ENCODE data around the gene NPAS2. TPM values are rescaled to one million over a fixed set of nuclear protein-coding genes. Genes with fewer than 3 reads are reported as not detected.
A peak's percentile ranks its signal among the peaks of the same experiment; 100 is the strongest.

The NPAS2 gene, protein sequence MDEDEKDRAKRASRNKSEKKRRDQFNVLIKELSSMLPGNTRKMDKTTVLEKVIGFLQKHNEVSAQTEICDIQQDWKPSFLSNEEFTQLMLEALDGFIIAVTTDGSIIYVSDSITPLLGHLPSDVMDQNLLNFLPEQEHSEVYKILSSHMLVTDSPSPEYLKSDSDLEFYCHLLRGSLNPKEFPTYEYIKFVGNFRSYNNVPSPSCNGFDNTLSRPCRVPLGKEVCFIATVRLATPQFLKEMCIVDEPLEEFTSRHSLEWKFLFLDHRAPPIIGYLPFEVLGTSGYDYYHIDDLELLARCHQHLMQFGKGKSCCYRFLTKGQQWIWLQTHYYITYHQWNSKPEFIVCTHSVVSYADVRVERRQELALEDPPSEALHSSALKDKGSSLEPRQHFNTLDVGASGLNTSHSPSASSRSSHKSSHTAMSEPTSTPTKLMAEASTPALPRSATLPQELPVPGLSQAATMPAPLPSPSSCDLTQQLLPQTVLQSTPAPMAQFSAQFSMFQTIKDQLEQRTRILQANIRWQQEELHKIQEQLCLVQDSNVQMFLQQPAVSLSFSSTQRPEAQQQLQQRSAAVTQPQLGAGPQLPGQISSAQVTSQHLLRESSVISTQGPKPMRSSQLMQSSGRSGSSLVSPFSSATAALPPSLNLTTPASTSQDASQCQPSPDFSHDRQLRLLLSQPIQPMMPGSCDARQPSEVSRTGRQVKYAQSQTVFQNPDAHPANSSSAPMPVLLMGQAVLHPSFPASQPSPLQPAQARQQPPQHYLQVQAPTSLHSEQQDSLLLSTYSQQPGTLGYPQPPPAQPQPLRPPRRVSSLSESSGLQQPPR
- total RNA-seq (1 to 10 TPM; 4.6 to 5.9 TPM), total RNA-seq (0.58 to 1.2 reads per million in 2 donors)

DNA sequence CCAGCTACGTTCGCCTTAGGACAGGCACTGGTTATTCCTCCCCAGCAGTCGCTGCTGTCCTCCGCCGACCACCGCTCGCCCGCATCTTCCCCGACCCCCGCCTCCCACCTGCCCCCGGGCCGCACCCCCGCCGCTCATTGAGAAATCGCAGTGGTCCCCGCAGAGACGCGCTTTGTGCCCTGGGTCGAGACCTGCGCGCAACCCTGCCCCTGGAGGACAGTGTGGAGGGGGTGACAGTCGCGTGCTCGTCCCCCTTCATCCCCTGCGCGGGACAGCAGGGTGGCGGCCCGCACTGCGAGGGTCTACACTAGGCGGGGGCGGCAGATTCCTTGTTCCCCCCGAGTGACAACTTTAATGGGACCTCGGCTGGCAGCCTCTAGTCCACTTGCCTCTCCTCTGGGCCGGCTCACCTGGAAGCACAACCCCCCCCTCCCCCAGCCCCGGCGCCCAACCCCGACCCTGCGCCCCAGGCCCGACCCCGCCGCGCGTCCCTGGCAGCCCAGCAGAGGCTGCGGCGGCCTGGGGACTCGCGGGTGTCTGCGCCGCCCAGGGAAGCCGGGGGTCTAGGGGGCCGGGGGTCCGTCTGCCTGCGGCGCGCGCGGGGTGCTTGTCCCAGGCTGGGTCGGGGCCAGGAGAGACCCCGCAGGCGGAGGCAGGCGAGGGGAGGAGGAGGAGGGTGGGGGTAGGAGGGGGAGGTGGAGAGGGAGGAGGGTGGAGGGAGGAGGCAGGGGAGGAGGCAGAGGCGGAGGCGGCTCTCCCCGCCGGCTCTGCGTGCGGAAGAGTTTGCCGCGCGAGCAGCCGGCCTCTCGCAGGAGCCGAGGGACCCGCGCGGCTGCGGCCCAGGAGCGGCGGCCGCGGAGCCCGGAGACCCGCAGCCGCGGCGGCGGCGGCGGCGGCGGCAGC, at the start of gene NPAS2:
Gene NPAS2 (plus strand): TSS at position 770 of the 903 bp plus-strand sequence. CDS start 84,616 bp downstream, outside the sequence.
- no peak within 1 kb of the TSS for H3K27ac Mint-ChIP-seq
- H3K4me1 Mint-ChIP-seq: peaks cover 14% of the 10 kb centered on the region
- no peaks in the 10 kb centered on the region for H3K9me3 ChIP-seq (ENCODE audit: control insufficient read depth, low read length, poor library complexity, severe bottlenecking)
- ATAC-seq (peak; percentile 63), DNase-seq (peak in 1 of 3 donors; percentile 7)
- peak within 1 kb of the TSS; percentile 91 for H3K4me3 Mint-ChIP-seq
- peaks cover 42% of the 10 kb centered on the region for H3K27me3 Mint-ChIP-seq
- H3K36me3 Mint-ChIP-seq (ENCODE audit: low read depth): no peaks in the 10 kb centered on the region

DNA sequence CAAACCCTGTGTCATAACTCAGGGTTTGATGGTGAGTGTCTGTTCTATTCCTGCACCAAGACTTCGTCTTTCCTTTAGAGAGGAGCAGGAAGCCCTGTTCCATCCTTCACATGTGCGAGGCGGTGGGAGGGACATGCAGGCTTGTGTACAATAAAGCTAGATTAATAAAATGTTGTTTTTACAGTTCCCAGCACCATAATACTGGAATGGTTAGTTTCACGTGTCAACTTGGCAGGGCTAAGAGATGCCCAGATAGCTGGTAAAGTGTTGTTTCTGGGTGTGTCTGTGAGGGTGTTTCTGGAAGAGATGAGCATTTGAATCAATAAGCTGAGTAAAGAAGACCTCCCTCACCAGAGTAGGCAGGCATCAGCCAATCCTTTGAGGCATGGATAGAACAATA, 48.8 kb upstream of the NPAS2 start:
- H3K9me3 ChIP-seq (ENCODE audit: control insufficient read depth, low read length, poor library complexity, severe bottlenecking): no peaks in the 10 kb centered on the region
- Mint-ChIP-seq H3K36me3 (ENCODE audit: low read depth) (no peaks in the 10 kb centered on the region), H3K27me3 (peaks cover 36% of the 10 kb centered on the region), H3K4me3 (no peak overlapping the region), H3K4me1 (no peaks in the 10 kb centered on the region), H3K27ac (no peak overlapping the region)
- ATAC-seq (no peak), DNase-seq (no peak)

- Mint-ChIP-seq H3K36me3 (ENCODE audit: low read depth) (no peaks in the 10 kb centered on the region), H3K4me3 (no peak overlapping the region), H3K4me1 (no peaks in the 10 kb centered on the region), H3K27me3 (peaks cover 19% of the 10 kb centered on the region), H3K27ac (no peak overlapping the region)
- DNase-seq: no peak
- no peaks in the 10 kb centered on the region for H3K9me3 ChIP-seq (ENCODE audit: control insufficient read depth, low read length, poor library complexity, severe bottlenecking)
- ATAC-seq: no peak
Measured at GRCh38 chr2:100773538-100773937, 46.4 kb upstream of the NPAS2 start.

DNA sequence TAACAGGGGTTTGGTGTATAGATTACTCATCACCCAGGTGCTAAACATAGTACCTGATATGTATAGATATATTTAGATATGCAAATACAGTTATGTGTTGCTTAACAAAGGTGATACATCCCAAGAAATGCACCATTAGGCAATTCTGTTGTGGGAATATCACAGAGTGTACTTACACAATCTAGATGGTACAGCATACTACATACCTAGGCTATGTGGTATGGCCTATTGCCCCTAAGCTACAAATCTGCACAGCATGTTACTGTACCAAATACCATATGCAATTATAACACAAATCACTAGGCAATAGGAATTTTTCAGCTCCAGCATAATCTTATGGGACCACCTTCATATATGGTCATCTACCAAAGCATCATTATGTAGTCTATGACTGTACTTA, 43.5 kb upstream of the NPAS2 start:
- no peaks in the 10 kb centered on the region for H3K9me3 ChIP-seq (ENCODE audit: control insufficient read depth, low read length, poor library complexity, severe bottlenecking)
- H3K27me3 Mint-ChIP-seq: peaks cover 28% of the 10 kb centered on the region
- no peaks in the 10 kb centered on the region for H3K36me3 Mint-ChIP-seq (ENCODE audit: low read depth)

GRCh38 chr2:100778637-100779450, 41.1 kb upstream of the NPAS2 start:
- Mint-ChIP-seq H3K4me1 (peaks cover 4% of the 10 kb centered on the region), H3K36me3 (ENCODE audit: low read depth) (no peaks in the 10 kb centered on the region), H3K27me3 (peaks cover 18% of the 10 kb centered on the region), H3K4me3 (no peak overlapping the region), H3K27ac (no peak overlapping the region)
- no peaks in the 10 kb centered on the region for H3K9me3 ChIP-seq (ENCODE audit: control insufficient read depth, low read length, poor library complexity, severe bottlenecking)
- no peak for ATAC-seq
- DNase-seq: no peak

More for the DNA sequence above, 43.5 kb upstream of the NPAS2 start:
- DNase-seq (no peak), ATAC-seq (no peak)
- Mint-ChIP-seq H3K4me3 (no peak overlapping the region), H3K27ac (no peak overlapping the region), H3K4me1 (no peaks in the 10 kb centered on the region)

GRCh38 chr2:100779908-100780202, 40.1 kb upstream of the NPAS2 start:
- Mint-ChIP-seq H3K4me1 (peaks cover 4% of the 10 kb centered on the region), H3K27ac (no peak overlapping the region), H3K36me3 (ENCODE audit: low read depth) (no peaks in the 10 kb centered on the region), H3K4me3 (no peak overlapping the region), H3K27me3 (peaks cover 9% of the 10 kb centered on the region)
- DNase-seq: no peak
- no peaks in the 10 kb centered on the region for H3K9me3 ChIP-seq (ENCODE audit: control insufficient read depth, low read length, poor library complexity, severe bottlenecking)
- no peak for ATAC-seq

- ATAC-seq (no peak), DNase-seq (no peak)
- peaks cover 4% of the 10 kb centered on the region for H3K4me1 Mint-ChIP-seq
- peaks cover 9% of the 10 kb centered on the region for H3K27me3 Mint-ChIP-seq
- H3K27ac Mint-ChIP-seq: no peak overlapping the region
- H3K4me3 Mint-ChIP-seq: no peak overlapping the region
- H3K36me3 Mint-ChIP-seq (ENCODE audit: low read depth): no peaks in the 10 kb centered on the region
- no peaks in the 10 kb centered on the region for H3K9me3 ChIP-seq (ENCODE audit: control insufficient read depth, low read length, poor library complexity, severe bottlenecking)
Measured at GRCh38 chr2:100780203-100781008, 39.5 kb upstream of the NPAS2 start.

DNA sequence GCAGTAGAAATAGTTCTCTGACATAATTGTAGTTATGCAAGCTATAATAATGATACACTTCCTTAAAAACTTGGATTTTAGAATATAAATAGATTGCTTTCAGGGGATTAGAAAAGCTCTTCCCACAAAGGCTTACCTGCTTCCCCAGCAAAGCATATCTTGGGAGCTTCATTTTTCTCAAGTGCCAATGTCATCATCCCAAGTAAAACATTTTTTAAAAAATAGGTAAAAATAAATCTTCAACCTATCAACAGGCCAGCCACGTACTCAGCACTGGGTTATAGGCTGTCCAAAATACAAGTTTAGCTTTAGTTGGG, 39.0 kb upstream of the NPAS2 start:
- H3K27me3 Mint-ChIP-seq: peaks cover 9% of the 10 kb centered on the region
- H3K36me3 Mint-ChIP-seq (ENCODE audit: low read depth): no peaks in the 10 kb centered on the region
- H3K27ac Mint-ChIP-seq: no peak overlapping the region
- DNase-seq (no peak), ATAC-seq (no peak)
- peaks cover 4% of the 10 kb centered on the region for H3K4me1 Mint-ChIP-seq
- no peak overlapping the region for H3K4me3 Mint-ChIP-seq
- H3K9me3 ChIP-seq (ENCODE audit: control insufficient read depth, low read length, poor library complexity, severe bottlenecking): no peaks in the 10 kb centered on the region

GRCh38 chr2:100781523-100782379, 38.2 kb upstream of the NPAS2 start:
- no peak overlapping the region for H3K4me3 Mint-ChIP-seq
- H3K27ac Mint-ChIP-seq: no peak overlapping the region
- peaks cover 9% of the 10 kb centered on the region for H3K27me3 Mint-ChIP-seq
- ATAC-seq (no peak), DNase-seq (no peak)
- no peaks in the 10 kb centered on the region for H3K9me3 ChIP-seq (ENCODE audit: control insufficient read depth, low read length, poor library complexity, severe bottlenecking)
- no peaks in the 10 kb centered on the region for H3K36me3 Mint-ChIP-seq (ENCODE audit: low read depth)
- peaks cover 4% of the 10 kb centered on the region for H3K4me1 Mint-ChIP-seq

GRCh38 chr2:100782380-100782878, 37.5 kb upstream of the NPAS2 start:
- Mint-ChIP-seq H3K36me3 (ENCODE audit: low read depth) (no peaks in the 10 kb centered on the region), H3K4me1 (peaks cover 4% of the 10 kb centered on the region), H3K27ac (no peak overlapping the region), H3K4me3 (no peak overlapping the region), H3K27me3 (peaks cover 9% of the 10 kb centered on the region)
- DNase-seq (no peak), ATAC-seq (no peak)
- H3K9me3 ChIP-seq (ENCODE audit: control insufficient read depth, low read length, poor library complexity, severe bottlenecking): no peaks in the 10 kb centered on the region

GRCh38 chr2:100783987-100784386, 36.0 kb upstream of the NPAS2 start:
- no peak overlapping the region for H3K4me3 Mint-ChIP-seq
- no peaks in the 10 kb centered on the region for H3K36me3 Mint-ChIP-seq (ENCODE audit: low read depth)
- H3K27ac Mint-ChIP-seq: no peak overlapping the region
- no peaks in the 10 kb centered on the region for H3K9me3 ChIP-seq (ENCODE audit: control insufficient read depth, low read length, poor library complexity, severe bottlenecking)
- H3K4me1 Mint-ChIP-seq: peaks cover 4% of the 10 kb centered on the region
- DNase-seq (no peak), ATAC-seq (no peak)
- H3K27me3 Mint-ChIP-seq: peaks cover 7% of the 10 kb centered on the region

Measured in T-helper 17 cell (primary cell).